Measurements from ENCODE around the gene RHOT2. TPM values are rescaled to one million over a fixed set of nuclear protein-coding genes. Genes with fewer than 3 reads are reported as not detected.

Gene RHOT2
- total RNA-seq, 1 donor from 2014 or later = 90.3 TPM

DNA sequence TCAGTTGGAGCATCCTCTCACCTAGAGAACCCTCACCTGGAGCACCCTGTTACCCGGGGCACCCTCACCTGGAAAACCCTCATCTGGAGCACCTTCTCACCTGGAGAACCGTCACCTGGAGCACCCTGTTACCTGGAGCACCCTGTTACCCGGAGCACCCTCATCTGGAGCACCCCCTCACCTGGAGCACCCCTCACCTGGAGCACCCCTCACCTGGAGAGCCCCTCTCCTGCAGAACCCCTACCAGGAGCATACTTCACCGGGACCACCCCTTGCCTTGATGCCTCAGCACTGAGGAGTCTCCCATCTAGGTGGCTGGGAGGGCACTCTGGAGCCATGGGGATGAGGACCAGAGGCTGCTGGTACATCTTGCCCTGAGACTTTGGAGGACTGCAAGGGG is 41.0 kb downstream of the RHOT2 start:
- Histone ChIP-seq H3K27ac (replicated peaks) (no peak overlapping the region), H3K9me3 (replicated peaks) (no peaks in the 10 kb centered on the region), H3K27me3 (ENCODE audit: low read depth) (peaks cover 75% of the 10 kb centered on the region), H3K4me1 (peaks cover 13% of the 10 kb centered on the region), H3K4me3 (no peak overlapping the region), H3K36me3 (no peaks in the 10 kb centered on the region)
- TF ChIP-seq, protein P1, sequence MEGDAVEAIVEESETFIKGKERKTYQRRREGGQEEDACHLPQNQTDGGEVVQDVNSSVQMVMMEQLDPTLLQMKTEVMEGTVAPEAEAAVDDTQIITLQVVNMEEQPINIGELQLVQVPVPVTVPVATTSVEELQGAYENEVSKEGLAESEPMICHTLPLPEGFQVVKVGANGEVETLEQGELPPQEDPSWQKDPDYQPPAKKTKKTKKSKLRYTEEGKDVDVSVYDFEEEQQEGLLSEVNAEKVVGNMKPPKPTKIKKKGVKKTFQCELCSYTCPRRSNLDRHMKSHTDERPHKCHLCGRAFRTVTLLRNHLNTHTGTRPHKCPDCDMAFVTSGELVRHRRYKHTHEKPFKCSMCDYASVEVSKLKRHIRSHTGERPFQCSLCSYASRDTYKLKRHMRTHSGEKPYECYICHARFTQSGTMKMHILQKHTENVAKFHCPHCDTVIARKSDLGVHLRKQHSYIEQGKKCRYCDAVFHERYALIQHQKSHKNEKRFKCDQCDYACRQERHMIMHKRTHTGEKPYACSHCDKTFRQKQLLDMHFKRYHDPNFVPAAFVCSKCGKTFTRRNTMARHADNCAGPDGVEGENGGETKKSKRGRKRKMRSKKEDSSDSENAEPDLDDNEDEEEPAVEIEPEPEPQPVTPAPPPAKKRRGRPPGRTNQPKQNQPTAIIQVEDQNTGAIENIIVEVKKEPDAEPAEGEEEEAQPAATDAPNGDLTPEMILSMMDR (IDR thresholded peaks at IDR 0.05; ENCODE audit: borderline replicate concordance) = no peak
- DNase-seq = no peak
- intact Hi-C loops (cut with micrococcal nuclease) = no loop called here

DNA sequence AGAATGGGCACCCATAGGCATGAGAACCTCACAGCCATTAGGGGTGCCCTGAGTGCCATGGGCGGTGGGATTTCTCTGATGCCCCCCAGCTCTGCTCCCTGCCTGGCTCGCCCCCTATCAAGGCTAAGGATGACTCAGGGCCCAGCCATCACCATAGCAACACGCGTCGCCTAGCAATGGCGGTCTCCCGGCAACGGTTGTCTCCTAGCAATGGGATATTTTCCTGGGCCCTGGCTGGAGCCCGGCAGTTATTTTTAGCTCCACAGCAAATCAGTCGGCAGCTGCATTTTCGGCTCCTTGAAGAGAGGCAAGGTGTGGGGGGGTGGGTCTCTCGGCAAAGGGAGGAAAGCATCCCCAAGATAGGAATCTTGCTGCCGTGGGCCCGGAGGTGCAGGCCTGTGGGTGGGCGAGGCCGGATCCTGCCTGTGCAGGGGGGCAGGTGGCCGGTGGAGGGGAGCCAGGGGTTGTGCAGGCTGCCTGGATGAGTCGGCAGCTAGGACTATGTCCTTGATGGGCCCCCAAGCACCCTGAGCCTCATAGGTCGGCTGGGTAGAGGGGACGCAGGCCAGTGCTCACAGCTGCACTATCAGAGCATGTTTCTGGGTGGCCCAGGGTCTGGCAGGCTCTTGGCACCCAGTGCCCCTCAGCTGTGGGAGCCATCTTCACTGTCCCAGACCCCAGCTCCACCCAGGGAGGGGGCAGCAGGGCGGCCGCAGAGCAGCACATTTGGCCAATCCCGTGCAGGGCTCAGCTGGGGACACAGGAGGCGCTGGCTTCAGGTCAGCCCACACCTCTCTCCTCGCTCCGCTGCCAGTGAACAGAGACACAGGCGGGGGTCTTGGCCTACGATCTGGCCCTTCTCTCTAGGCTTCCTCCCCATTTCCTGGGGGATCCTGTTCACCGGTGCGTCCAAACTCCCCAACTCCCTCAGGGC is 41.9 kb downstream of the RHOT2 start:
- DNase-seq = no peak
- Histone ChIP-seq H3K27ac (replicated peaks) (no peak overlapping the region), H3K4me1 (peaks cover 21% of the 10 kb centered on the region), H3K36me3 (no peaks in the 10 kb centered on the region), H3K9me3 (replicated peaks) (no peaks in the 10 kb centered on the region), H3K27me3 (ENCODE audit: low read depth) (peaks cover 66% of the 10 kb centered on the region), H3K4me3 (no peak overlapping the region)
- intact Hi-C loops (cut with micrococcal nuclease) = no loop called here
- TF ChIP-seq, protein P1 (IDR thresholded peaks at IDR 0.05; ENCODE audit: borderline replicate concordance) = no peak

DNA sequence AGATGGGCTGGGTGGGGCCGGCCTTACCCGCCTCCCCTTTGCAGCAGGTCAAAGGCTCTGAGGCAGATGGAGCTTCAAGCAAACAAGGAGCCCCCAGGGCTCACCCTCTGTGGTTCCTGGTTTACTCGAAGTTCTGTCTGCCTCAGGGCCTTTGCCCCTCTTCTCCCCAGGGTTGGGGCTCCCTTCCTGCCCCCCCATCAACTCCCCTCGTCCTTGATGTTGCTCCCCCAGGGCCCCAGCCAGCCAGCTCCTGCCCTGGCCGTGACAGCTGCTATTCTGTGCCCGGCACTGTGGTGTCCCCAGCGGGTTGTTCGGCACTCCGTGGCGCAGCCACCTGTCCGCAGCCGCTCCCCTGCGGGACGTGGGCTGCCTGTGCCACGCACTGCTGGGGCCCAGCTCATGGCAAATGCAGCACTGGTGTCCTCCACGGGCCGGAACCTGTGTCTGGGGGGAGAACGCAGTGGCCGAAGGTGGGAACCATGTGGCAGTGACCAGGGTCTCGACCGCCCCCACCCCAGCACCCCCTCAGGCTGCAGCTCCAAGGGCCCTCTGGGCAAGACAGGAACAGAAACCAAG is 42.7 kb downstream of the RHOT2 start:
- Histone ChIP-seq H3K4me3 (no peak overlapping the region), H3K27me3 (ENCODE audit: low read depth) (peaks cover 59% of the 10 kb centered on the region)
- intact Hi-C loops (cut with micrococcal nuclease) = no loop called here

DNA sequence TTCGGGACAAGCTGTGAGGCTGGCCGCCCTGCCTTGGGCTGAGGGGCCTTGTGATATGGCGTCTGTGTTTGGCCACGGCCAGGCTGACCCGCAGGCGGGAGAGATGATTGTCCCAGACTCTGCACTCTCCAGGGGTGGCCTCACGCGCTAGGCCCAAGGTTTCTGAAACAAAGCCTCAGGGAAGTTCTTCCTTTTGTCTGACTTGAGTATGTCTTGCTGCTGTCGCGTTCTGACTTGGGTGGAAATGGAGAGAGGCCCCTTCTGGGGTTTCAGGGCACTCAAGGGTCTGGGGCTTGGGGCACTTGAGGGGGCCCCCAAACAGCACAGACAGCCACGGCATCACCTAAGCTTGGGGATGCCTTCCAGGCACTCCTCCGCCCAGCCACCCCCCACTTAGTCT is 43.2 kb downstream of the RHOT2 start:
- TF ChIP-seq, protein P1 (IDR thresholded peaks at IDR 0.05; ENCODE audit: borderline replicate concordance) = no peak
- intact Hi-C loops (cut with micrococcal nuclease) = no loop called here
- H3K27ac ChIP-seq (replicated peaks) = no peak overlapping the region
- DNase-seq = no peak
- peaks cover 27% of the 10 kb centered on the region for H3K4me1 ChIP-seq
- no peaks in the 10 kb centered on the region for H3K9me3 ChIP-seq (replicated peaks)
- H3K36me3 ChIP-seq = no peaks in the 10 kb centered on the region
- no peak overlapping the region for H3K4me3 ChIP-seq
- H3K27me3 ChIP-seq (ENCODE audit: low read depth) = peaks cover 55% of the 10 kb centered on the region

More for the DNA sequence above, 42.7 kb downstream of the RHOT2 start:
- DNase-seq = no peak
- H3K36me3 ChIP-seq = no peaks in the 10 kb centered on the region
- H3K4me1 ChIP-seq = peaks cover 25% of the 10 kb centered on the region
- TF ChIP-seq, protein P1 (IDR thresholded peaks at IDR 0.05; ENCODE audit: borderline replicate concordance) = no peak
- H3K27ac ChIP-seq (replicated peaks) = no peak overlapping the region
- H3K9me3 ChIP-seq (replicated peaks) = no peaks in the 10 kb centered on the region

DNA sequence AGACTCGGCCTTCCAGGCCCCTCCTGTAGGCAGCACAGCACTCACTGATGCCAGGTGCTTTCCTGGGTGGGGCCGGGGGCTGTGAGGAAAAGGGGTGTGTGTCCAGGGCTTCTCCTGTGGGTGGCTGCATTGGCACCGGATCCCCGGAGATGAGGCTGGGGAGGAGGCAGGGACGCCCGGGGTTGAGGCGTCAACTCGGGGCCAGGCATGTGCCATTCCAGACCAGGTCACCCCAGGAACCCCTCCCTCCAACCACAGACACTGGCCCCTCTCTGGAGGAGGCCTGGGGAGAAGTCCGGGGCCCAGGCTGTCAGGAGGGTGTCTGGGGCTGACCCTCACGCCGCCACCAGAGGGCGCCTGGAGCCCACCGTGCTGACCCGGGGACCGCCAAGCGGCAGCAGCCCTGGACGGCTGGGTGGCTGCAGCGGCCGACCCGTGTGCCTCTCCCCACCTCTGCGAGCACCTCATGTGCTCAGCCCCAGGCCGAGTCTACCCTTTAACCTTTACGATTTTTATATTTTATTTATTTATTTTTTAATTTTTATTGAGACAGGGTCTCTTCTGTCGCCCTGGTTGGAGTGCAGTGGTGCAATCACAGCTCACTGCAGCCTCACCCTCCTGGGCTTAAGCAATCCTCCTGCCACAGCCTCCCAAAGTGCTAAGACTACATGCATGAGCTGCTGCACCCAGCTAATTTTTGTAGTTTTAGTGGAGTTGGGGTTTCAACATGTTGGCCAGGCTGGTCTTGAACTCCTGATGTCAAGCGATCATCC is 43.8 kb downstream of the RHOT2 start:
- Histone ChIP-seq H3K27ac (replicated peaks) (no peak overlapping the region), H3K27me3 (ENCODE audit: low read depth) (peaks cover 49% of the 10 kb centered on the region), H3K36me3 (no peaks in the 10 kb centered on the region), H3K4me3 (no peak overlapping the region), H3K9me3 (replicated peaks) (no peaks in the 10 kb centered on the region), H3K4me1 (peaks cover 30% of the 10 kb centered on the region)
- intact Hi-C loops (cut with micrococcal nuclease) = no loop called here
- peak; percentile 75 for DNase-seq
- TF ChIP-seq, protein P1 (IDR thresholded peaks at IDR 0.05; ENCODE audit: borderline replicate concordance) = peak; percentile 99

All from left ventricle myocardium inferior (tissue), 1 donor.